GM20431 (cell line): ENCODE data around the gene PTPRZ1.

ENCODE experiments used
- in situ Hi-C: fragments of 300-500 bp; cut with MseI, MboI; formaldehyde crosslinking; loops from one replicate; pipeline ENCODE4 v1.15.0; 2020; ENCODE audit warnings: low sequenced_read_pairs; ENCODE audit not compliant: unreplicated experiment

PTPRZ1 gene

DNA sequence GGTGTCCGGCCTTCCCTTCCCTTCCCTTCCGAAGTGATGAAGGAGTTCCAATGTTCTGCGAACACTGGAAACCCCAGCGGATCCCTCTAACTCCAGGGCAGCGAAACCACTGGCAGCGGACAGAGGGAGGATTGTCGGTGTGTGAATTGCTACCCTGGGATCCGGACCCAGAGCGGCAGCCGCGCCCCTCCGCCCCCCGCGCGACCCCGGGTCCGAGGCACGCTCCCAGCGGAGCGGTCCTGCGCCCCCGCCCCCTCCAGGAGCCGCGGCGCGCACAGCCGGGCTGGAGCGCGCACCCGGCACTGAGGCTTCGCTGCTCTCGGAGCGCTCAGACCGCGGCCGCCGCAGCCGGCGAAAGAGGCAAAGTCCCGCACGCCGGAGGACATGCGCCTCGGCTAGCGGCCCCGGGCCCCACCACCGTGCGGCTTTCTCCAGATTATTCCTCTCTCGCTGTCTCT lies at the start of gene PTPRZ1:
Gene PTPRZ1, plus strand, starts transcription at position 331 of the 458 bp plus-strand sequence. CDS start 339 bp downstream, outside the sequence.
- in situ Hi-C loops = no loop called here

DNA sequence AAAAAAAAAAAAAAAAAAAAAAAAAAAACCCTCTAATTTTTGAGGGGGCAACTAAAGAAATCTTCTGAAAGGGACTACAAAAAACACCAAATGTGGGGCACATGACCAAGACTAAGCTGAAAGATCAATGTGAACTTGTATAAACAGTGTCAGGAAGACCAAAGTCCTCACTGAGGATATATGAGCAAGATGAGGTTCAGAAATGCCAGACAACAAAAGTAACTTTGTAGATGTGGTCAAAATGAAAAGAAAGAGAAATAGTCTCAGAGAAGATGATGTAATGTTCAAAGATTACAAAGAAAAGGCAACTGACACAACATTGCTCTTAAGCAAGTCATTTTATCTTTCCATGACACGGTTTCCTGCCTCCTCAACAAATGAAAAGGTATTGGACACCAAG lies 48.7 kb upstream of the PTPRZ1 start:
- in situ Hi-C loops = no loop called here

DNA sequence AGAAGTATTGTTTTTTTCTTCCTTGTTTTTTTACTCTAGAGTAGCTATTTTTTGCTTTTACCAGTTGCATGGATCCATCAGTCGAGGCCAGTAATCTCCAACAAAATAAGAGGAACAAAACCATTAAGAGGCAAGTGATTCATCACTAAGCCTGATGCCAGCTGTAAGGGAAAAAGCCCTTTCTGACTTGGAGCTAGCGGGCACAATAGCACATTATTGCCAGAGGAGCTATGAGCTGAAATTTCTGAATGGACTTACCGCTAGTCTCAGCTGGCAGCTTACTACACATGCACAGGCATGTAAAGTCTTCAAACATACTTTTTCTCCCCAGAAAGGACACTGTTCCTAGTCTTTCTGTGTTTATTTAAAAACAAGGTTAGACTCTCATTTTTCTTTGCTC lies 41.6 kb upstream of the PTPRZ1 start:
- in situ Hi-C loops = no loop called here

DNA sequence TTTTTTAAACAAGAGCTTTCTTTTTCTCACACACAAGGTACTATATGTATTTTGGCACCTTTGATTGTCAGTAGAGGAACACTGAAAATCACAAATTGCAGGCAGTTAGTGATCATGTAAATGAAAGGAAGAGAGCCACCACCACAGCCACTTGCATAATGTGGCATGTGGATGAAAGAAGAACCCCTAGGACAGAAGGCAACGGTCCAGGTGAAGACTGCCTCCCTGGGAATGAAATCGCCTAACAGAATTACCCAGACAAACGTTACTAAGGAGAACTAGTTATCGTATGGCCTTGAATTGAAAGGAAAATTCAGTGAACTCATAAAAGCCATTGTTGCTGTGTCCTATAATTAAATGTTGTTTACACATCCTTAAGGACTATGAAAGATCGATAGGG lies 41.2 kb upstream of the PTPRZ1 start:
- in situ Hi-C loops = no loop called here

DNA sequence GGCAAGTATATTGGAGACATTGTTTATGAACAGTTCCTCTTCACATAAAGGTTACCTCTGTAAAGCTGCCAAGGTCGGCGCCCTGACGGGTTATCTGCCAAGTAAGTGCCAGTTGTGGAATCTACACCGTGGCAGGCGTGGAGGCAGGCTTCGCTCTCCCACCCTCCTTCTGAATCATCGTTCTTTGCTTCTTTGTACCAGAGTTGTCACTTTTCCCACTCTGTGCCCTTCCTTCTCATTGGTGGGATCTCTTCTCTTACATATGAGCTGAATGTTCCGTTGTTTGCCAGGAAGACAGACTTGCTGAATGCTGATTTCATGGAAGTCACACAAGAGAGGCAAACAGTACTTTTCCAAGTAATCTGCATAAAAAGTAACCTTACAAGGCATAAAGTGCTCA lies 40.6 kb upstream of the PTPRZ1 start:
- in situ Hi-C loops = no loop called here

DNA sequence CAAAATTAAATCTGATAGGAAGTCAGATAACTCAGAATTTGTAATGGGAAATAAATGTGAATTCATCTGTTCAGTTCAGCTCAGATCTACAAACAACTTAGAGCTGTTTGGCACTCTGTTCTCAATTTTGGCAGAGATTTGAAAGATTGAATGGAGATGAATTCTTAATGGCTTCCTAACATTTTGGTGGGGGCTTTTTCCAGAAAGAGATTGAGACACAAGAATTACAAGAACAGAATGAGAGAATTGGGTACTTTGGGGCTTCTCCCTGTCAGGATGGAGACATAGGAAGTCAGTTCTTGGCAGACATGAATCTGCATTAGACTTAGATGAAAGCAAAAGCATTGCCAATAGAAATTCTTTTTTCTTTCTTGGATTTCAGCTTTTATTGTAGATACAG lies 39.0 kb upstream of the PTPRZ1 start:
- in situ Hi-C loops = no loop called here

DNA sequence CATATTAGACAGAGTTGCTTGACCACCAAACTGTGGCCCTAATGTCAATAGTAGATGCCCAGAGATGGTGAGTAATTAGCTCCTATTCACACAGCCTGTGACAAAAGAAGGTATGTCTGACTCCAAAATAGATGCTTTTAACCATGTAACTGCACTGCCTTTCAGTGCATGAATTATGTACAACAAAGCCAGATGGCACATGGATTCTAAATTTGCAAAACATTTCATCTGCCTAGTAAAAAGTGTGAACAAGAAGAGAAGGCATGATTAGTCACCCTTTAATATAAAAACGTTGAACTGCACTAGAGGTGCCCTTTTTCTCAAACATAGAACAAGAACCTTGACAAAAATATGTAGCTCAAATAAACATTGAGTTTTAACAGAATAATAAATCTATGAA lies 35.5 kb upstream of the PTPRZ1 start:
- in situ Hi-C loops = no loop called here

DNA sequence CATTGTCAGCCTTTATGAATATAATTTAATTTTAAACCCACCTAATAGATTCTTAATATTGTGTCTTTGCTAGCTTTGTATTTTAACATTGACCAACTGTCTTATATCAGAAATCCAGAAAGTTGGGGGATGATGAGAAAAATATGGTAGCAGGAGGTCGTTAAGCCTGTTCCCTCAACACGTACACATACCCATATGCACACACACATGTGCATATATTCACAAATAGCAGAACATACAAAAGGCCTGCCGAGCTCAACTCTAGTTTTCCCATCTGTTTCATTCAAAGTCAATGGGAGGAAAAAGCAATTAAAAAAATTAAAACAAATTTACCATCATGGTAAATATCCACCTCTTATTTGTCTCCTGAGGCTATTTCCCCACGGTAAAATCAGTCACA lies 25.9 kb upstream of the PTPRZ1 start:
- in situ Hi-C loops = no loop called here

DNA sequence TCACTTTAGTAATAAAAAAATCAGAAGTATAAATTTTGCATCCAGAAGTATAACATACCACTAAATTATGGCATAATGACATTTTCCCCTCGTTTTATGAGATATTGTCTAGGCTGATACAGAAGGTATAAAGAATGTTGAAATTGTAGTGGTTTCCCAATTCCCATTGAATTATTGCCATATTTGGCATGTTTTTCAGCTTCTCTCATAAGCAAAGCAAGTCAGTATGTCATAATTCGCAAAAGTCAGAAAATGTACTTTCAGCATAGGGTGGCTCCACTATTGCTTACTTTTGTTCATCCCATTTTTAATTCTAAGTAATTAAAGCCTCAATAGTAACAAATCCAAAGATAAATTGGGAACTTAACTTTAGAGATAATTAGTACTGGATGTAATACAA lies 19.7 kb upstream of the PTPRZ1 start:
- in situ Hi-C loops = no loop called here

DNA sequence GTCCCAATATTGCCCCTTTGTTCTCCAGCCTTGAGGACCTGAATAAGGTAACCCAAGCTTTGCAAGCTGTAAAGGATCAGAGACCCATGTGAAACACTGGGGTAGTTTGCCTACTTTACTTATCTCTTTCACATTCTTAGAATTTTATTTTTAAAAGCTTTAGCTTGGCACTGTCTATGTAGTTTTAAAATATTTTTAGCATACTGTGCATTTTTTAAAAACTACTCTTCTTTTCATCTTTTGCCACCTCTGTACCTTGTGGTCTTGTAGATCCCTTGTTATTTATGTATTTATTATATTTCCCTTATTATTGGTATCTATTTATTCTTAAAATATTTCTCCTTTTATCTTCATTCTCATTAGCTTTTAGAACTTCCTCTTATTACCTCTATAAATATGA lies 12.0 kb upstream of the PTPRZ1 start:
- in situ Hi-C loops = no loop called here

DNA sequence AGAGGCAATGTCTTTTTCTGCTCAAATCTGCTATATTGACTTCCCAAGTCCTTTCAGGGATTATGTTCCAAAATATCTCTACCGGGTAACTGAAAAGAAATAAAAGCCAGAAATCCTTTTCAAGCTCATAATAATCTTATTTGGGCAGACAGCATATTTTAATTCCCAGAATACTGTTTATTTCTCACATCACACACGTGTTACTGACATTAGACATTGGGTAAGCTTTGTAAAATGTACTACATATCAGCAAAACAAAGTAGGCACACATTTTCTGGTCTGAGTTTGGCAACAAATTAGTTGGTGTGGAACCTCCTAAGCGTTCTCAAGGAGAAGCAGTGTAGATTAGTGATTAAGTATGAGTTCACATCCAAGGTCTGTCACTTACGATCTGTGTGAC lies 10.4 kb upstream of the PTPRZ1 start:
- in situ Hi-C loops = no loop called here

DNA sequence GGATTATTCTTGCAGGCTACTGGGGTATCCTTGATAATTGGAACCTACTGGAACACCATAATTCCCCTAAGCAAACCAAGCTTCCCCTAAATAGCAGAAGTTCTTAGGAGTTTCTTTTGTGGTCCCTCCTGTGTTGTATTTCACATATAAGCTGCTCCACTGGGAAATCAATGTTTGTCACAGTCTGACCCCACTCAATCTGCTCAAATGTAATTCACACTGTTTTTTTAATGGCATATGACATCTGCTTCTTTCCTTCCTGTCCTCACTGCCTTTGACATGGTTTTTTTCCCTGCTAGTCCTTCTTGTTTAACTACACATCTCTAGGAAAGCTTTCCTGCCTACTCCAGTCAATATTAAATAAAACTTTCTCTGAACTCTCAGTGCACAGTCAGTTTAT lies 1.8 kb upstream of the PTPRZ1 start:
- in situ Hi-C loops = no loop called here

DNA sequence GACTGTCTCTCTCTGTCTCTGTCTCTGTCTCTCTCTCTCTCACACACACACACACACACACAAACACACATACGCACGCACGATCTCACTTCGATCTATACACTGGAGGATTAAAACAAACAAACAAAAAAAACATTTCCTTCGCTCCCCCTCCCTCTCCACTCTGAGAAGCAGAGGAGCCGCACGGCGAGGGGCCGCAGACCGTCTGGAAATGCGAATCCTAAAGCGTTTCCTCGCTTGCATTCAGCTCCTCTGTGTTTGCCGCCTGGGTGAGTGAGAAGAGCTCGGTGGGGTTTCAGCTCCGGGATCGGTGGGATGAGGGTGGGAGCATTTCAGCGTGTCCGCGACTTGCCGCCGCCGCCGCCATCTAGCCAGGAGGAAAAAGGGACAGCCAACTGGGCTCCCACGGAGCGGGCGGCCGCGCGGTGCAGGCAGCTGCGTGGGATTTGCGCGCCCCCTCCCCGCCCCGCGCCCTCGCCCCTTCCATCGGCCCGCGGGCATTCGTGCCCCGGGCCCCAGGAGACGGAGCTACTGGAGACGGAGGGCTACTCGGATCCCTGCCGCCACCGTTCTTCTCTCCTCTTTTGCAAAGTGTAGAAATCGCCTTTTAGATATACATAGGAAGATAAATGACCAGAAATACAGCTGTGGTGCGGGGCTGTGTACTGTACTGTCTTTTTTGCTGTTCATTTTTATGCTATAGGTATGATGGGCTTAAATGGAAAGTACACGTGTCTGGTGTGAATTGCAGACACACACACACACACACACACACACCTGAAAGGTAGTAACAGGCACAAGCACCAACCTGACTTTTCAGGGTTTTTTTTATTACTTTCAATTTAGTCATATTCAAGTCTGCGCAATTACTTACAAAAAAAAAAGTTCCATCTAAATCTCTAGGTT lies 581 bp downstream of the PTPRZ1 start:
- in situ Hi-C loops = no loop called here

DNA sequence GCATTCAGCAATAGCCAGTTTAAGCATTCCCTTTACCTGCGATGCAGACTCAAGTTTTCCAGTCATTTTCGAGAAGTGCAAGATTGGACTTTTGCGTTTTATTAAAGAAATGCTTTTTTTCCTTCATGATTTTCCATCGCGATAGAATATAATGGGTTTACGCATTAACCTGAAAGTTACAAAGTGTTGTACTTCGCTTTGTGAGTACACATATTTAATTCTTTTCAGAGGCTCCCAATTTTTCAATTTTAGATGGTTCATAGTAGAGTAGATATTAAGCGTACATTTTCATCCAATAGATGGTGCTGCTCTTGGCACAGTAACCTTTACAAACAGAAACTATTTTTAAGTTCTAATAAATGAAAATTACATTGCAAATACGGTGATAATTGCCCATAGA lies 1.3 kb downstream of the PTPRZ1 start:
- in situ Hi-C loops = no loop called here

DNA sequence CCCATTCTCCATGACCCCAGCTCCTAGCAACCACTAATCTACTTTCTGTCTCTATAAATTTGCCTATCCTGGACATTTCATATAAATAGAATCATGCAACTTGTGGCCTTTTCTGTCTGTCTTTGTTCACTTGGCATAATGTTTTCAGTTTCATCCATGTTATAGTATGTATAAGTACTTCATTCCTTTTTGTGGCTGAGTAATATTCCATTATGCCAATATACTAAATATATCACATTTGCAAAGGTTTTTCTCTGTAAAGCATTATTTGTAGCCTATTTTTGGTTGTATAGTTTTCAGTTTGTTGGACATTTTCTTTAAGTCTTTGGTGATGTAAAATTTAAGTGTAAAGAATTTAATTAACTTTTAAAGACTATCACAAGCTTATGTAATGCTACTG lies 2.2 kb downstream of the PTPRZ1 start:
- in situ Hi-C loops = no loop called here

DNA sequence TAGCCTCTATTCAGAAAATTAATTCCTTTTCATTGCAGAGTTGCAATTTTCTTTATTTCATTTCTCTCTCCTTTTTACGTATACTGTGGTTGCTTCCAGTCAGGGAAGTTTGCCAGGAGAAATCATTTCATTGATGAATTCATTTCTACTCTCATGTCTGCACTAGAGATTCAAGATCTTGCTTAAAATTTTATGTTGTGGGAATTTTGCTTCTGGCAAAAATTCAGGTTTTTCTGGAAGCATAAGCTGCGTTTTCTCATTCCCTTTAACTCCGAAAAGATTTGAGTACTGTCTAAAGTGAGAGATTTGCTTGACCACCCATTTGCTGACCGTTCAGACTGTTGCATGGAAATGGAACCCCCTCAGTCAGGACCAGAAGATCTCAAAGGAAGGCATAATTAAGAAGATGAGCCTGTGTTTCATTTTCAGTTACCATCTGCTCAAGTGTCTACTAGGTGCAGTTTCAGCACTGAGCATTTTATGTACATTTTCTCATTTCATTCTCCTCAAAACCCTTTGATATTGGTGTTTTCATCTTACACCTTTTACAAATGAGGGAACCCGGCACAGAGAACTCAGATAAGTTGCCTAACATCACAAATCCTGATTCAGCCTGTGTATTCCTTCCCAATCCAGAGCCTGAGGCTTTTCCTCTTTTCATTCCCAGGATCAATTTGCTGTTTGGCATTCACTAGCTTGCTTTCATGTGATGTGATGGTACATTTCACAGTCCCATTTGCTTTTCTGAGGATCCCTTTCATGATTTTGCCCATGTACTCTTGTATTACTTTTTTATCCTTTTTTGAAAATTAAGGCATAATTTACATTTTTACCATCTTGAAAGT lies 3.9 kb downstream of the PTPRZ1 start:
- in situ Hi-C loops = no loop called here

DNA sequence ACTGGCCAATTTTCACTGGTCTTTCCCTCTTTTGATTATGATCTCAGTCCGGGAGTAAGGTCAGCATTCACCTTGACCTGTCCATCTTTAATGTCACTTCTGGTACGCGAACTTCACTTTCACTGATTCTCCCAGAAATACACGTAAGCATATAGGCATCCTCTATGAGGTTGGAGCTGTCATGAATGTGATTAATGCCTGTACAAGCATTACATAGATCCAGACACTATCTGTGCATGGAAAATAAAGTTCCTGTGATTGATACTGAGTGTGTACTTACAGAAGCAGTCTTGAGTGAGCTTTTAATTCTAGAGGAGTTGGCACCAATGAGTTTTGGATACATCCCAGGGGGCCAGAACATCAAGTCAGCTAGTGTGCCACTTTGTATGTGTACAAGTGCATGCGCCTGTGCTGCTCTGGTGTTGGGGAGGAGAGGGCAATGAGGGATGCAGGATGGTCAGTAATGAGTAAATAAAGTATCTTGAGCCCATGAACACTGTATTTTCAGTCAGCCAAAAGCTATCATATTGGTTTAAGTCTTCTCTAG lies 6.0 kb downstream of the PTPRZ1 start:
- in situ Hi-C loops = no loop called here

DNA sequence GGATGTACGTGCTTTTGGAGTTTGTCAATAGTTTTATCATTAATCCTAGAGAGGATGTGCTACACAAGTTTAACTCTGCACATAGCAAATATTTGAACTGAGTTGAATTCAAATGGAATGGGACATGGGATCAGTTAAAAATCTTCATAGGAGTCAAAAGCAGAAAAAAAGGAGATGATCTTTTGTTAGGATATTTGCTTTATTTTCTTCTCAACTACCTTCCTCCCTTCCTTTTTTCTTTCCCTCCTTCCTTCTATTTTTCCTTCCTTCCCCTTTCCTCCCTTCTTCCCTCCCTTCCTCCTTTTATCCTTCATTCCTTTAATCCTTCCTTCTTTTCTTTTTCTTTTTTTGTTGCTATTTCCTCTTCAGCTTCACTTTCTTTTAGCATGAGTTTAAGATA lies 6.6 kb downstream of the PTPRZ1 start:
- in situ Hi-C loops = no loop called here

DNA sequence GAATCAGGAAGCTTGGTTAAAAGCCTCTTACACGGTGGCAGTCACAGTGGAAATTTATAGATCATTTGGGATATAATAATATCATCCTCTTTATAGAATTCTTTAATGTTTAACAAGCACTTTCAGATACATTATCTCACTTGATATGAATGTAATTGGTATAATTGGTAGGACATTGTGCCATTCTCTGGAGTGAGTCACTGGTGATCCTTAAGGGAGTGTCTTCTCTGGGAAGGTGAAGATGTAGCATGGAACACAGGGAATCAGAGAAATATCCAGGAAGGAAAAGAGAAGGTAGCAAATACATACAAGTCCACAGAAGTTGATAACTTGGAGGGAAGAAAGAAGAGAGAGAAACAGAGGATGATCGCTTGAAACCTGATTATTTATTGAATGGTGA lies 9.8 kb downstream of the PTPRZ1 start:
- in situ Hi-C loops = no loop called here

DNA sequence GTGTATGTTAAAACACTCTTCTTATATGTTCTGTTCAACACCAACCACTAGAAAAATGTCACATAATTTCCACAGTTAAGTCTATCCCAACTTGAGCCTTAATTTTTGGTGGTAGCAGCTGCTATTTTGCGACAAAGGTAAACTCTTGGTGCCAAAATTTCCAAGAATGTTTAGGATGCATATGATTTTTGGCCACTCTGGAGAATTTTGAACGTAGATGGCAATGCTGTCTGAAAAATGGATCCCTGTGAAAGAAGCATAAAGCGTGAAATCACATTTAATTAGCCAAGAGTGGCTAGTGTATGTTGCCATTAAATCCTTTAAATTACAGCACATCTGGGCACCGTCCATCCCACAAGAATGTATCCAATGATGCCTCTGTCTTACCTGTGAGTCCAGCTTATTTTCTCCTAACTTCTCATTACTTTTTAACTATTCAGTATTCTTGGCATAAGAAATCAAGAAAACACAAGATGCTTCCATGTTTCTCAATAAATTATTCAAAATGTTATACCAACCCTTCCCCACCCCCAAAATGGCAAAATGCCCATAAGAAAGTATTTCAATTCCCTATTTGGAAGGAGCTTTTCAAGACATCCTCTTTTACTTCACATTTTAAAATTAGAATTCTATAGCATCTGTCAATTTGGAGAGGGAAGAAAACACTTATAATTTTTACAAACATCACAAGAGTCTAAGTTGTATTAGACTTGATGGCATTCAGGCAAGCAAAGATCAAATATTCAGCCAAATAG lies 12.4 kb downstream of the PTPRZ1 start:
- in situ Hi-C loops = no loop called here
